ENCODE data around the gene FABP1. TPM values are rescaled to one million over a fixed set of nuclear protein-coding genes. Genes with fewer than 3 reads are reported as not detected.

Gene FABP1
- total RNA-seq, 1 donor from 2014 or later: not detected

- DNase-seq: peak; percentile 92
Measured at GRCh38 chr2:88114889-88115288, 13.0 kb downstream of the FABP1 start.

- DNase-seq: no peak
Measured at GRCh38 chr2:88113069-88113468, 14.8 kb downstream of the FABP1 start.

GRCh38 chr2:88110830-88111229 is 17.0 kb downstream of the FABP1 start:
- DNase-seq: no peak

GRCh38 chr2:88108796-88109195 is 19.1 kb downstream of the FABP1 start:
- DNase-seq: no peak

- DNase-seq: no peak
Measured at GRCh38 chr2:88100489-88100858, 27.4 kb downstream of the FABP1 start.

GRCh38 chr2:88099798-88100488 is 27.9 kb downstream of the FABP1 start:
- no peak for DNase-seq

GRCh38 chr2:88098558-88098900 is 29.3 kb downstream of the FABP1 start:
- no peak for DNase-seq

GRCh38 chr2:88097891-88098557 is 29.8 kb downstream of the FABP1 start:
- no peak for DNase-seq

GRCh38 chr2:88097192-88097591 is 30.7 kb downstream of the FABP1 start:
- no peak for DNase-seq

- no peak for DNase-seq
Measured at GRCh38 chr2:88096708-88097107, 31.2 kb downstream of the FABP1 start.

GRCh38 chr2:88095022-88095421 is 32.8 kb downstream of the FABP1 start:
- no peak for DNase-seq

GRCh38 chr2:88092773-88093172 is 35.1 kb downstream of the FABP1 start:
- no peak for DNase-seq

GRCh38 chr2:88091943-88092342 is 35.9 kb downstream of the FABP1 start:
- DNase-seq: no peak

GRCh38 chr2:88090446-88091283 is 37.2 kb downstream of the FABP1 start:
- DNase-seq: no peak

- DNase-seq: no peak
Measured at GRCh38 chr2:88088999-88089398, 38.9 kb downstream of the FABP1 start.

- DNase-seq: no peak
Measured at GRCh38 chr2:88087763-88088162, 40.1 kb downstream of the FABP1 start.

GRCh38 chr2:88087073-88087472 is 40.8 kb downstream of the FABP1 start:
- DNase-seq: no peak

- no peak for DNase-seq
Measured at GRCh38 chr2:88086401-88086800, 41.5 kb downstream of the FABP1 start.

- DNase-seq: no peak
Measured at GRCh38 chr2:88085602-88086001, 42.3 kb downstream of the FABP1 start.

GRCh38 chr2:88085099-88085498 is 42.8 kb downstream of the FABP1 start:
- no peak for DNase-seq

- DNase-seq: no peak
Measured at GRCh38 chr2:88082781-88083180, 45.1 kb downstream of the FABP1 start.

GRCh38 chr2:88081924-88082608 is 45.8 kb downstream of the FABP1 start:
- DNase-seq: no peak

- DNase-seq: no peak
Measured at GRCh38 chr2:88080545-88080944, 47.3 kb downstream of the FABP1 start.
